ENCODE results near the gene SETDB1.

Gene SETDB1

DNA sequence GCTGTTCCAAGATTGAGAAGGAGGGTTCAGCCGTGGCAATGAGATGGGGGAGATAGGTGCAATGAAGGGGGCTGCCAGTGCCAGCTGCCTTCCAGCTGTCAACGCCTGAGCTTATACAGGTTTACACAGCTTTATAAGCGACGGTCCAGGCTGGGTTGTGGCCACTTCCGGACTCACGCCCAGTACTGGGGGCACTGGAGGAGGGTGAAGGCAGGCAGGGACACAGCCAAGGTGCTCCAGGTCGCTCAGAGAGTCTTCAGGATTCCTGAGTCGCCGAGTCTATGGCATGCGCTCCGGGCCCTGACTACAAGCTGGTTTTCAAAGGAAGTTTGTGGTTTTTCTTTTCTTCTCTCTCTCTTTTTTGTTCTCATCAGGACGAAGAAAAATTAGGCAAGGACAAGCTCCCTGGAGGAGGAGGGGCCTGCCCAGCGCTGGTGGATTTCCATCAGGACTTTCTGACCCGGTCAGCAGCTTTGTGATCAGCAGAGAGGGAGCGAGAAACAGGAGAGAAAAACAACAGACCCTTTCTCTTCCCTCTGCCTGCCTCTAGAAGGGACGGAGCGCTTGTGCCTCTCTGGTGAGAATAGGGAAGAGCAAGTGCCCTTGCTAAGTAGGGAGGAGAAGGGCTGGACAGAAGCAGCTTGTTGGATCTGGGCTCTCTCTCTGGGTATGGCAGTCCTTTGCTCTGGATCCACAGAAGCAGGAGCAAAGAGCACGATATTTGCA is 80.3 kb downstream of the SETDB1 start, which contains the start of gene MINDY1:
Gene MINDY1, minus strand, starts transcription at position 576 of the 726 bp plus-strand sequence. CDS start 4,285 bp downstream, outside the sequence.
- DNase-seq = peak; percentile 65

DNA sequence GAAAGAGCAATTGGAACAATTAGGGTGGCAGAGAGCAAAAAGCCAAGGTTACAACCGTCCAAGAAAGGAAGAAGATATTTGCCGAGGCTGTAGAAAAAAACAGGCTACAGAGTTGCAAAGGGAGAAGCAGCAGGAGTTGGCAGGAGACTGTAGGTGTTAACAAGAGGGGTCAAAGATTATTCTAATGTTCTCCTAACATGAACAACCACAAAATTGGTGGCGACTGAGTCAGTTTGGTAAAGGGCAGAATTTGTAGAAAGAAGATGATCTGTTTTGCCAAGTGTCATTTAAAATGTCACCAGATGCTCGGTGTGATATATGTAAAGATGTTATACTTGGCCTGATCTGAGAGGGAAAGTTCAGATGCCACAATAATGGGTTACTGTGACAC is 81.7 kb downstream of the SETDB1 start:
- no peak for DNase-seq

DNA sequence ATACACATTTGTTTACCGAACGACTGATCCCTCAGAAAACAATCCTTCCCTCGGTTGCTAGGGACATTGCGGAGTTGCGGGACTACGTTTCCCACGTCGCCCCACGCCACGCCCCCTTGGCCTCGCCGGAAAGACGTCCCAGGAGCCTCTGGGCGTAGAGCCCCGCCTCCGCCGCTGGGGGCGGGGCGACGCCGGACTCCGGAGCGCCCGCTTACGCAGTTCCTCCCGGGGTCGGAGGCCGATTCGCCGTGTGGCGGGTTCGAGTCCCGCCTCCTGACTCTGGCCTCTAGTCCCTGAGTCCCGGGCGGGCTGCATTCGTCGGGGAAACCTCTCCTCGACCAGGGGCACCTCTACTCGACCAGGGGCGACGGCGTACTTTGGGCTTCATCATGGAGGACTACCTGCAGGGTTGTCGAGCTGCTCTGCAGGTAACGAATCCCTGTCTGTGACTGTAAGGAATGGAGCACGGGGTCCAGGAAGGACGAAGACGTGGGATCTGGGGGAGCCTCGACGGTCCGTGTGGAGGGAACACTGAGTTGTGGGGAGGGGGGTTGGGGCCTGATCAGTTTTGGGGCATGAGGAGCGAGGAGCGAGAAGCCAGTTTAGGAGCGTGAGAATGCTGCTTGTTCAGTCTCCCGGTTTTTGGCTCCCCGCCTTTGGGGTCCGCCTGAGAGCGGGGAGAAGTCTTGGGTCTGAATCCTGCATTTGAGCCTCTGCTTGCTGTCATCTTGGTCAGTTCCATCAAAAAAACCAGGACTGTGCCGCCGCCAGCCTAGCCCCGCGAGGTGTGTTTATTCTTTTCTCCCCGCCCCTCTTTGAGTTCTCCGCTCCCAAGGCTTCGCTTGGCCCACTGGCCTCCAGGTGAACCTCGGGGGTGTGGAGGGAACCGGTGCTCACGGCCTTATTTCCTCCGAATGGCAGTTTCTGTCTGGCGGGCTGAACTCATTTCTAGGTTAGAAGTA is 82.4 kb downstream of the SETDB1 start, which contains the start of gene PRUNE1:
Gene PRUNE1, plus strand, starts transcription at position 206 of the 962 bp plus-strand sequence. Its CDS starts 184 bp downstream, at position 390.
- DNase-seq = peak; percentile 89

DNA sequence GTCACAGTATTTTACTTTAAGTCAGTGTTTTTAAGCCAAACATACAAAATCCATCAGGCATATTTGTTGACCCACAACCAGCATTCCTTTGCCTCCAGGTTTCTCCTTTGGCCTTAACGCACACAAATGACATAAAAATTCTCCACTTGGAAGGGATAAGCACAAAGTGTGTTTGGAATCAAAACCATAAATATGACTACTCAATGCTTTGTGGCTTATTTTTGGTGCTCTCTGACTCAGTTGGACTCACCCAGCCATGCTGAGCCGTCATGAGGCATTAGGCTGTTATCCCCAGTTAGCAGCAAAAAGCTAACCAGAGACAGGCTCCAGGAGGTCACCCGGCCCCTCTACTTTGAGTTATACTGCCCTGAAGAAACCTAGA is 83.0 kb downstream of the SETDB1 start:
- no peak for DNase-seq

DNA sequence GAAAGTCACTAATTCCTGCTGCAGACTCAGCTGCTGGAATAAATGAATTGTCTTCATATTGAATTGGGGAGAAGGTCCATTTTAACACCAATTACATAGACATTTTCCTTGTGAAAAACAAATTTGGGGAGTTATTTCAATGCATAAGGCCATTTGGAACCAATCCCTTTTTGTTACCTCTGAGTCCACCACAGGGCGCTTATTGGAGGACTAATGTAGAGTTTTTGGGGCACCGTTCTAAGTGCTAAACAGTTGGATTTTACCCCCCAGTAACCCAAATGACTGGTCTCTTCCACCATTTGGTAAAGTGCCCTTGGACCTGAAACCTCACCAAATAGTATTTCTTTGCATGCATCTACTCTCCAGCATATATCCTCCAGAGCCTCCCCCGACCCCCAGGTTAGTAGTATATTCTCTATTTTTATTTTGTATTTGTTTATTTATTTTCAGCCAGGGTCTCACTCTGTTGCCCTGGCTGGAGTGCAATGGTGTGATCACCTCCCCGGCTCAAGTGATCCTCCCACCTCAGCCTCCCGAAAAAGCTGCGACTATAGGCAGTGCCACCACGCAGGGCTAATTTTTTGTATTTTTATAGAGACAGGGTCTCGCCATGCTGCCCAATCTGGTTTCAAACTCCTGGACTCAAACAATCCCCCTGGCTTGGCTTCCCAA is 83.6 kb downstream of the SETDB1 start:
- no peak for DNase-seq

DNA sequence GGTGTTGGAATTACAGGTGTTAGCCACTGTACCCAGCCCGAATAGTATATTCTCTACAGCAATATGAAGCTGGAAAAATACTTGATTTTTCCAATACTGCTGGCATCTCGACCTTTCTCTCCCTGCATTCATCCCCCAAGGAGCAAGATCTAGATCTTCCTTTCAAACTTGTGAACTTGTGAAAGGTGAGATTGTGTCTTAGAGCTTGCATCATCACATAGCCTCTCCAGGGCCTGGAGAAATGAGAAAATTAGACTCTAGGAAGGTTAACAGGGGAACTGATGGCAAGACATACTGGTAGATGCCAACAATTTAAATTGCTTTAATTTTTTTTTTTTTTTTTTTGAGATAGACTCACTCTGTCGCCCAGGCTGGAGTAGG is 84.2 kb downstream of the SETDB1 start:
- no peak for DNase-seq

DNA sequence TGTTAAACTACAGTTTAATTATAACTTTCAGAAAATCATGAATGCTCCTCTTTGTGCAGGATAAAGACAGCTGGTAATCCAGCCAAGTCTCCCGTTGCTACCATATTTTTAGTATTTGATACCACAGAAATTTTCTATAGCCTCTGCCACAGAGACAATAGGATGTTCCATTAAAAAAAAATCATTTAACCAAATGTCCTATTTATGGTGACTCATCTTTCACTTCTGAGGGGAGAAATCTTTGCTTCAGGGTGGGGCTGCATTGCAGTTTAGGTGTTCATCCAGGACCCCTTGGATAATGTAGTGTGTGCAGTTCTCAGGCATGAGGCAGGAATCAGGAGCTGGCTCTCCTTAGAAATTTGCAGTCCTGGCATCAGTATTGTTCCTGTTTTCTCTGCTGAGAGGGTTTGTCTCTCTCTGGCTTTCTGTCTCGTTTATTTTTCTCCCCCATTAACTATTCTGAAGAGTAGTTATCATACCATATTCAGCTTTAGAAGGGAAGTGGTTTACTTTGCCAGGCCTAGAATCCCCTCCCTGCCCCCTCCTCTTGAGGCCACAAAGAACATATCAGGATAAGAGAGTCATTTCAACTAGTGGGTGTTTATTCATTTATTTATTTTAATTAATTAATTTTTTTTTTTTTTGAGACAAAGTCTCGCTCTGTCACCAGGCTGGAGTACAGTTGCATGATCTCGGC is 85.1 kb downstream of the SETDB1 start:
- no peak for DNase-seq

DNA sequence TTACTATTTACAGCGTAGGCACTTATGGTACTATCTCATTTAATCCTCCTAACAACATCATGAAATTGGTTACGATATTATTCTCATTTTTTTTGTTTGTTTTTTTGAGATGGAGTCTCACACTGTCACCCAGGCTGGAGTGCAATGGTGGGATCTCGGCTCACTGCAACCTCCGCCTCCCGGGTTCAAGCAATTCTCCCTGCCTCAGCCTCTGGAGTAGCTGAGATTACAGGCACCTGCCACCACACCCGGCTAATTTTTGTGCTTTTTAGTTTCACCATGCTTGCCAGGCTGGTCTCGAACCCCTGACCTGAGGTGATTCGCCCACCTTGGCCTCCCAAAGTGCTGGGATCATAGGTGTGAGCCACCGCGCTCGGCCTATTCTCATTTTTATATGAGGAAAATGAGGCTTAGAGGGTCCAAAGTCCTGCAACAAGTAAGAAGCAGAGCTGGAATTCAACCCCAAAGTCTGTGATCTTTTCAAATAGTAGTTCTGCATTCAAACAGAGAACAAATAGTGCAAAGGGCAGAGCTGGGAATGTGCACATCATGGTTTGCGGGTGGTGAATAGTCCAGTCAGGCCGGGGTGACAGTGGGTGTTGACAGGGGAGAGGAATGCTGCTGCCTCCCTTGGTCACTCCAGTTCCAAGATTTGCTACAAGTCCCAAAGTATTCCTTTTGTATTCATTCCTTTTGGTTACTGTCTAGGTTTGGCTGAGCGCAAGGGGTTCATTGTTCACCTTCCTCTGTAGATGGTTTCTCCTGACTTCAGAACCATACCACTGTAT is 86.7 kb downstream of the SETDB1 start:
- DNase-seq = no peak

DNA sequence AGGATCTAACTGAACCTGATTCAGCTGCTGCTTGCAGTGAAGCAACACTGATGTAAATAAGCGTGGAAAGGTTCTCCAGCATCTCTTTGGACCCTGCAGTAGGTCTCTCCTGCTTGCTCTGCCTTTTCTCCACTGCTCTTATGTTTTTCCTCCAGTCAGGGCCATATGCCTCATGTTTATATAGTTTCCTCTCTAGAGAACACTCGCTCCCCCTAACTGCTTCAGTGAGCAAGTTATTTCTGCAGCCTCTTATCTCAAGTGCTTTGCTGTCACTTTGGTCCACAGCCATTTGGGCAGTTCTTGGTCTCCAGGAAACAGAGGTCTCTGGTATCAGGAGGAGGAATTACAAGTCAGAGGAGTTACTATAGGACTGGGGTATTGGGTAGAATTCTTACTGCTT is 87.4 kb downstream of the SETDB1 start:
- no peak for DNase-seq

Measured in NCI-H748 treated with DMSO at 0.1 percent for 48 hours (cell line).